ENCODE data around the gene CASZ1.

DNA sequence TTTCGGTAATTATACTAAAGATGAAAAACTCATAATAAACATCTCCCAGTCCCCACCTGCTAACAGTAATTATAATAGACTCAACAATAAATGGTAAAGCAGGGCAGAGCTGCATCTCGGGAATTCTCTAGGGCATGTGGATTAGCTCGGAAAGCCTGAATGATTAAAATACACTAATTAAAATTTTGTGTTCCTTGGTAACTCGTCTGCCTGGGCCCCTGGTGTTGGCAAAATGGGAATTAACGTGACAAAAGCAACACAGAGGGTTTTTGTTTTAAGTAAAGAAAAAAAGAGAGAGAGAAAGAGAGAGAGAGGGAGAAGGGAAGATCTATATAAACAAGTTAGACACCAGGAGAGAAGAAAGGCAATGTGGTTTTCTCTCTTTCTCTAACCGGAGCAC, 62.1 kb downstream of the CASZ1 start:
- TF ChIP-seq POLR2AphosphoS5 (IDR thresholded peaks at IDR 0.05; ENCODE audit: low read depth, low read length) = no peak
- no peak for TF ChIP-seq TAF1 (IDR thresholded peaks at IDR 0.05; ENCODE audit: low read depth, low read length)
- no peak for TF ChIP-seq POLR2A (IDR thresholded peaks at IDR 0.05; ENCODE audit: low read depth, low read length)
